Stomach (tissue), 9 donors: ENCODE data around the gene CNBD2. TPM values are rescaled to one million over a fixed set of nuclear protein-coding genes. Genes with fewer than 3 reads are reported as not detected.

Experiments
- DNase-seq, 2 donors: peaks; one replicate each; pipeline versions ENCODE4 v3.0.0 to v3.0.0-alpha.2; 2013 to 2019
- H3K27ac ChIP-seq, 5 donors: fragments of 200-600 bp in 4 of 5; sonication (generic) in 4 of 5; one replicate each; pipeline ENCODE4 v1.5.1; 2013 to 2019; ENCODE audit warnings: mild to moderate bottlenecking in 1 of 5, moderate library complexity in 1 of 5
- H3K27me3 ChIP-seq, 3 donors: fragments of 200-600 bp; sonication (generic); one replicate each; pipeline ENCODE4 v1.5.1; 2017 to 2019; ENCODE audit warnings: mixed run types in 1 of 3
- H3K36me3 ChIP-seq, 4 donors: fragments of 200-600 bp; sonication (generic); 1 replicate in 3 of 4; 2 replicates in 1 of 4; pipeline ENCODE4 v1.5.1; 2016 to 2019
- H3K4me1 ChIP-seq, 4 donors: fragments of 200-600 bp; sonication (generic); one replicate each; pipeline ENCODE4 v1.5.1; 2016 to 2019
- H3K4me3 ChIP-seq, 4 donors: fragments of 200-600 bp; sonication (generic) in 3 of 4; one replicate each; pipeline ENCODE4 v1.5.1; 2016 to 2019; ENCODE audit warnings: mild to moderate bottlenecking in 1 of 4
- H3K9me3 ChIP-seq, 4 donors: fragments of 200-600 bp; sonication (generic); one replicate each; pipeline ENCODE4 v1.5.1; 2016 to 2019
- CTCF ChIP-seq, 7 experiments: fragments of 450-650 bp in 4 of 7; fragments of 200-600 bp in 3 of 7; sonication (generic) in 3 of 7; IDR thresholded peaks; one replicate each; pipeline ENCODE4 v1.5.1; 2016 to 2019; ENCODE audit warnings: antibody characterized with exemption in 7 of 7, control low read depth in 2 of 7, mild to moderate bottlenecking in 1 of 7
- EP300 ChIP-seq: sonication (generic); formaldehyde crosslinking; IDR thresholded peaks from one replicate; pipeline ENCODE4 v1.6.1; 2017; ENCODE audit warnings: antibody characterized with exemption
- POLR2A ChIP-seq, 4 donors: fragments of 450-650 bp; IDR thresholded peaks; one replicate each; pipeline ENCODE4 v1.6.1; 2016; ENCODE audit warnings: antibody characterized with exemption in 4 of 4, control low read depth in 2 of 4, mild to moderate bottlenecking in 1 of 4, moderate library complexity in 1 of 4
- POLR2AphosphoS5 ChIP-seq, 3 donors: sonication (generic); formaldehyde crosslinking; IDR thresholded peaks; one replicate each; pipeline ENCODE4 v1.6.1; 2016; ENCODE audit warnings: antibody characterized with exemption in 3 of 3
- WGBS, 5 donors: extraction: QIAGEN DNeasy Blood & Tissue Kit in 3 of 5; methylation state at CpG; one replicate each; pipeline versions ENCODE4 v1.1.5 to v1.1.7; 2013 to 2018; 5-methylcytosine and 5-hydroxymethylcytosine counted together
- intact Hi-C: fragments of 100-400 bp; cut with DNase I; formaldehyde crosslinking; loops from one replicate; pipeline ENCODE4 v1.15.1; 2023; ENCODE audit warnings: low total_unique reads
- polyA plus RNA-seq, 3 donors: library from polyadenylated mRNA; stranded (reverse); fragments of 200-250 nt; gene quantifications; one replicate each; pipeline ENCODE4 v1.2.3, GENCODE V29; 2013
- total RNA-seq, 5 donors: library from RNA; depleted of rRNA; stranded (reverse); fragments of >200 nt; gene quantifications; one replicate each; pipeline versions ENCODE4 v1.1.0 to v1.2.3, GENCODE V29; 2014 to 2016
- donor health status: healthy with polysubstance abuse.
- donor health status: Bipolar disorder and iron deficiency.
- donor health status: healthy.

CNBD2 gene
- total and polyA plus RNA-seq, 8 donors = 1.8 to 66.0 (median 8.8) TPM; not detected in 1

GRCh38 chr20:36028106-36028808 lies 59.9 kb downstream of the CNBD2 start:
- Histone ChIP-seq H3K36me3 (no peaks in the 10 kb centered on the region), H3K27me3 (no peaks in the 10 kb centered on the region), H3K9me3 (no peaks in the 10 kb centered on the region), H3K4me3 (no peak overlapping the region), H3K27ac (no peak overlapping the region), H3K4me1 (peaks cover 0 to 9% (median 0%) of the 10 kb centered on the region in 4 donors)
- DNase-seq = peak in 1 of 2 donors; percentile 24
- 87 to 96% (median 93%) methylated on average over 13 of the region's 13 CpGs for WGBS, 5 donors
- no peak for TF ChIP-seq POLR2A (IDR thresholded peaks at IDR 0.05)
- intact Hi-C loops = no loop called here

- H3K9me3 ChIP-seq = no peaks in the 10 kb centered on the region
- H3K36me3 ChIP-seq = no peaks in the 10 kb centered on the region
- no peaks in the 10 kb centered on the region for H3K27me3 ChIP-seq
- DNase-seq = peak in 1 of 2 donors; percentile 72
- no peak overlapping the region for H3K4me3 ChIP-seq
- TF ChIP-seq CTCF (IDR thresholded peaks at IDR 0.05) (no peak), EP300 (no peak), POLR2AphosphoS5 (IDR thresholded peaks at IDR 0.05) (no peak), POLR2A (IDR thresholded peaks at IDR 0.05) (no peak)
- intact Hi-C loops = no loop called here
- H3K27ac ChIP-seq = no peak overlapping the region
- WGBS, 5 donors = 25 to 35% (median 31%) methylated on average over 8 of the region's 8 CpGs
- peaks cover 0 to 9% (median 0%) of the 10 kb centered on the region in 4 donors for H3K4me1 ChIP-seq
Measured at GRCh38 chr20:36030149-36030548, 61.8 kb downstream of the CNBD2 start.

GRCh38 chr20:36031806-36032205 lies 63.4 kb downstream of the CNBD2 start:
- Histone ChIP-seq H3K27ac (no peak overlapping the region), H3K36me3 (no peaks in the 10 kb centered on the region), H3K4me3 (no peak overlapping the region), H3K9me3 (no peaks in the 10 kb centered on the region), H3K4me1 (peaks cover 0 to 9% (median 0%) of the 10 kb centered on the region in 4 donors), H3K27me3 (no peaks in the 10 kb centered on the region)
- TF ChIP-seq POLR2A (IDR thresholded peaks at IDR 0.05) (no peak), CTCF (IDR thresholded peaks at IDR 0.05) (no peak), EP300 (no peak), POLR2AphosphoS5 (IDR thresholded peaks at IDR 0.05) (no peak)
- WGBS, 5 donors = 90 to 97% (median 95%) methylated on average over 3 of the region's 3 CpGs
- no peak for DNase-seq
- intact Hi-C loops = no loop called here

GRCh38 chr20:36034875-36035274 lies 66.5 kb downstream of the CNBD2 start:
- 90 to 95% (median 94%) methylated on average over 4 of the region's 4 CpGs for WGBS, 5 donors

More at GRCh38 chr20:36034875-36035274, 66.5 kb downstream of the CNBD2 start:
- no peak for TF ChIP-seq POLR2AphosphoS5 (IDR thresholded peaks at IDR 0.05)
- TF ChIP-seq CTCF (IDR thresholded peaks at IDR 0.05) = no peak
- TF ChIP-seq EP300 = no peak
- TF ChIP-seq POLR2A (IDR thresholded peaks at IDR 0.05) = no peak
- Histone ChIP-seq H3K27me3 (no peaks in the 10 kb centered on the region), H3K4me1 (peaks cover 0 to 8% (median 0%) of the 10 kb centered on the region in 4 donors), H3K36me3 (no peaks in the 10 kb centered on the region), H3K9me3 (no peaks in the 10 kb centered on the region), H3K4me3 (no peak overlapping the region), H3K27ac (no peak overlapping the region)
- intact Hi-C loops = no loop called here
- DNase-seq = no peak
